Suppressor macrophage treated with lipopolysaccharide for 1 hour (primary cell): Measurements from ENCODE around the gene SLC44A3.

ENCODE experiments used
- DNase-seq, 3 donors: peaks; one replicate each; pipeline ENCODE4 v3.0.0-alpha.2; 2020 to 2022

The SLC44A3 gene

GRCh38 chr1:94912263-94913184 lies 92.4 kb downstream of the SLC44A3 start:
- DNase-seq, result no peak

GRCh38 chr1:94917251-94917650 lies 97.1 kb downstream of the SLC44A3 start:
- DNase-seq, result no peak

GRCh38 chr1:94919241-94920030 lies 99.3 kb downstream of the SLC44A3 start:
- no peak for DNase-seq

- DNase-seq, result no peak
These were observed 99.9 kb downstream of the SLC44A3 start for GRCh38 chr1:94920061-94920460.

GRCh38 chr1:94921977-94922376 lies 101.8 kb downstream of the SLC44A3 start:
- no peak for DNase-seq

- no peak for DNase-seq
These were observed 102.7 kb downstream of the SLC44A3 start for GRCh38 chr1:94922761-94923331.

GRCh38 chr1:94925004-94925403 lies 104.8 kb downstream of the SLC44A3 start:
- no peak for DNase-seq

- DNase-seq, result peak in 1 of 3 donors; percentile 3
These were observed 105.5 kb downstream of the SLC44A3 start for GRCh38 chr1:94925561-94926125.

- DNase-seq, result peak in 2 of 3 donors; percentile 5 to 22
These were observed 106.2 kb downstream of the SLC44A3 start for GRCh38 chr1:94926126-94926914.

GRCh38 chr1:94926915-94927404 lies 106.8 kb downstream of the SLC44A3 start, which contains the start of gene CNN3:
Gene CNN3, minus strand, starts transcription at chr1:94927110. Its CDS starts 216 bp downstream, at chr1:94926894.
- DNase-seq, result peak; percentile 69 to 89 (median 75)

- DNase-seq, result no peak
These were observed 107.4 kb downstream of the SLC44A3 start for GRCh38 chr1:94927405-94928175.

- DNase-seq, result no peak
These were observed 108.3 kb downstream of the SLC44A3 start for GRCh38 chr1:94928293-94928939.

GRCh38 chr1:94929351-94930217 lies 109.4 kb downstream of the SLC44A3 start:
- DNase-seq, result no peak

GRCh38 chr1:94931254-94931841 lies 111.2 kb downstream of the SLC44A3 start:
- no peak for DNase-seq

GRCh38 chr1:94934551-94934950 lies 114.4 kb downstream of the SLC44A3 start:
- DNase-seq, result no peak

- no peak for DNase-seq
These were observed 114.9 kb downstream of the SLC44A3 start for GRCh38 chr1:94935034-94935433.

GRCh38 chr1:94935476-94935875 lies 115.3 kb downstream of the SLC44A3 start:
- DNase-seq, result no peak

- no peak for DNase-seq
These were observed 116.9 kb downstream of the SLC44A3 start for GRCh38 chr1:94936861-94937620.
